Endothelial cell of umbilical vein (primary cell): ENCODE results near the gene GLTP. TPM values are rescaled to one million over a fixed set of nuclear protein-coding genes. Genes with fewer than 3 reads are reported as not detected.

Experiments used
- BruUV-seq: library from RNA; stranded (reverse); fragments of 400-500 nt; replicated peaks from 2 replicates; lab custom pipeline; 2021; lab: Mats Ljungman, UMichigan
- CTCF ChIA-PET: fragments of 300-600, 350-600 bp; sonication (Branson Sonifier 250); formaldehyde crosslinking; loops from one replicate; lab custom pipeline; 2021; ENCODE audit warnings: antibody characterized with exemption, inconsistent platforms; lab: Charles Lee
- POLR2A ChIA-PET: fragments of 300-600, 350-600 bp; sonication (Branson Sonifier 250); formaldehyde crosslinking; loops from one replicate; lab custom pipeline; 2021; ENCODE audit warnings: antibody characterized with exemption, inconsistent platforms; lab: Charles Lee
- DNase-seq: peaks from one replicate; pipeline ENCODE4 v3.0.0-alpha.2; 2011; ENCODE audit warnings: low read depth, low spot score
- FAIRE-seq: peaks from 2 replicates; lab custom pipeline; 2011; peaks lifted over from hg19 to GRCh38; lab: Jason Lieb, UNC
- H2AFZ ChIP-seq: 2 replicates; pipeline ENCODE4 v1.6.0; 2012; ENCODE audit warnings: low read depth, low read length, control low read depth, inconsistent platforms
- H3K27ac ChIP-seq: 2 replicates; pipeline ENCODE4 v1.5.1; 2011; ENCODE audit warnings: low read depth, mild to moderate bottlenecking, control low read depth, low read length, moderate library complexity; ENCODE audit not compliant: insufficient read depth
- H3K27me3 ChIP-seq, 2 experiments: 2 replicates each; pipeline versions ENCODE4 v1.6.0 to v1.6.1; 2011; ENCODE audit warnings: low read length in 2 of 2, mixed read lengths in 1 of 2; ENCODE audit not compliant: control insufficient read depth in 2 of 2, insufficient read depth in 2 of 2
- H3K36me3 ChIP-seq, 2 experiments: 2 replicates in 1 of 2; 3 replicates in 1 of 2; pipeline ENCODE4 v1.5.1; 2011; ENCODE audit warnings: low read length in 2 of 2, mild to moderate bottlenecking in 1 of 2, moderate library complexity in 1 of 2; ENCODE audit not compliant: control insufficient read depth in 2 of 2, insufficient read depth in 2 of 2; ENCODE audit errors: extremely low read depth in 1 of 2
- H3K4me1 ChIP-seq: 3 replicates; pipeline ENCODE4 v1.5.1; 2011; ENCODE audit warnings: mild to moderate bottlenecking, low read length; ENCODE audit not compliant: control insufficient read depth, insufficient read depth; ENCODE audit errors: extremely low read depth
- H3K4me2 ChIP-seq: 2 replicates; pipeline ENCODE4 v1.6.1; 2011; ENCODE audit warnings: low read length, control low read depth, mixed read lengths; ENCODE audit not compliant: insufficient read depth
- H3K4me3 ChIP-seq, 3 experiments: fragments of 200-600 bp in 1 of 3; sonication (generic), shearing (Covaris generic) in 1 of 3; replicated peaks in 1 of 3; 2 replicates each; pipeline ENCODE4 v1.5.1; 2011 to 2016; ENCODE audit warnings: control low read depth in 3 of 3, low read length in 3 of 3, mild to moderate bottlenecking in 2 of 3, inconsistent platforms in 1 of 3, low read depth in 1 of 3, moderate library complexity in 1 of 3; ENCODE audit not compliant: insufficient read depth in 1 of 3
- H3K79me2 ChIP-seq: 2 replicates; pipeline ENCODE4 v1.6.0; 2012; ENCODE audit warnings: low read length, inconsistent platforms; ENCODE audit not compliant: control insufficient read depth, insufficient read depth
- H3K9ac ChIP-seq: replicated peaks from 2 replicates; pipeline ENCODE3; 2011; ENCODE audit warnings: low read length, control low read depth; ENCODE audit not compliant: insufficient read depth; ENCODE audit errors: extremely low read depth
- H3K9me1 ChIP-seq: replicated peaks from 3 replicates; pipeline ENCODE4 v1.6.0; 2011; ENCODE audit warnings: mild to moderate bottlenecking, low read length; ENCODE audit not compliant: control insufficient read depth, insufficient read depth; ENCODE audit errors: extremely low read depth
- H3K9me3 ChIP-seq: replicated peaks from 2 replicates; pipeline ENCODE4 v1.5.1; 2012; ENCODE audit warnings: low read length, inconsistent platforms; ENCODE audit not compliant: control insufficient read depth, insufficient read depth
- H4K20me1 ChIP-seq: replicated peaks from 2 replicates; pipeline ENCODE3; 2011; ENCODE audit warnings: mild to moderate bottlenecking, low read length; ENCODE audit not compliant: control insufficient read depth, insufficient read depth; ENCODE audit errors: extremely low read depth
- FOS ChIP-seq: IDR thresholded peaks from 2 replicates; pipeline ENCODE4 v1.6.1; 2011; ENCODE audit warnings: mild to moderate bottlenecking, low read length, moderate library complexity, borderline replicate concordance; ENCODE audit not compliant: insufficient read depth
- MYC ChIP-seq: IDR thresholded peaks from one replicate; pipeline ENCODE4 v1.6.1; 2011; ENCODE audit warnings: mild to moderate bottlenecking, low read depth, low read length
- POLR2AphosphoS5 ChIP-seq: IDR thresholded peaks from 2 replicates; pipeline ENCODE4 v1.6.1; 2012; ENCODE audit warnings: low read depth, mild to moderate bottlenecking, control low read depth, low read length, moderate library complexity; ENCODE audit not compliant: insufficient read depth
- dilution Hi-C: fragments of 300-500 bp; cut with MboI; formaldehyde crosslinking; loops from one replicate; pipeline ENCODE4 v1.15.0; 2019; ENCODE audit warnings: low sequenced_read_pairs; ENCODE audit not compliant: extremely low pct_ligation_motif_present
- intact Hi-C: fragments of 100-400 bp; cut with micrococcal nuclease; formaldehyde crosslinking; loops from one replicate; pipeline ENCODE4 v1.10.0; 2022
- polyA plus RNA-seq, 4 experiments: library from polyadenylated mRNA; depleted of rRNA in 3 of 4; stranded (reverse) in 3 of 4; unstranded in 1 of 4; fragments of >200 nt; gene quantifications; 2 replicates each; pipeline versions ENCODE4 v1.2.1 to v1.2.3, GENCODE V29; 2011 to 2012; ENCODE audit warnings: missing spikeins in 1 of 4
- total RNA-seq: library from RNA; stranded (reverse); gene quantifications from 2 replicates; pipeline ENCODE4 v1.2.3, GENCODE V29; 2021
- TF ChIP-seq, protein P1 (sequence below), 2 donors: IDR thresholded peaks; 1 replicate in 1 of 2; 2 replicates in 1 of 2; pipeline ENCODE4 v1.5.1; 2011; ENCODE audit warnings: low read length in 2 of 2, mild to moderate bottlenecking in 2 of 2, moderate library complexity in 2 of 2, control low read depth in 1 of 2, inconsistent platforms in 1 of 2, low read depth in 1 of 2; ENCODE audit not compliant: insufficient read depth in 1 of 2; ENCODE audit errors: extremely low read depth in 1 of 2

Gene GLTP
- total and polyA plus RNA-seq, 2 donors (not counting 3 experiments of a cell fraction or from before 2014, with no cell fraction given), result 21.5 to 46.6 TPM

GRCh38 chr12:109927622-109928021 is 47.3 kb upstream of the GLTP start:
- CTCF ChIA-PET, result interaction anchor here (1.0 to 9.7 kb wide), 10 partner anchors 8 to 504 kb away, joined by 3 to 147 read pairs (median 5); partner anchors contain the start of gene TCHP
- no TSS peak for BruUV-seq
- Histone ChIP-seq H3K9me3 (no peaks in the 10 kb centered on the region), H3K27ac (no peak overlapping the region), H3K79me2 (no peaks in the 10 kb centered on the region), H3K9ac (no peak overlapping the region), H3K36me3 (peaks cover 7 to 22% of the 10 kb centered on the region in 2 experiments), H3K4me3 (no peak overlapping the region), H3K4me1 (no peaks in the 10 kb centered on the region), H4K20me1 (no peaks in the 10 kb centered on the region), H3K27me3 (no peaks in the 10 kb centered on the region), H3K4me2 (no peak overlapping the region), H3K9me1 (no peaks in the 10 kb centered on the region), H2AFZ (no peak overlapping the region)
- no peak for TF ChIP-seq FOS
- TF ChIP-seq MYC, result no peak
- TF ChIP-seq POLR2AphosphoS5, result no peak
- TF ChIP-seq, protein P1, sequence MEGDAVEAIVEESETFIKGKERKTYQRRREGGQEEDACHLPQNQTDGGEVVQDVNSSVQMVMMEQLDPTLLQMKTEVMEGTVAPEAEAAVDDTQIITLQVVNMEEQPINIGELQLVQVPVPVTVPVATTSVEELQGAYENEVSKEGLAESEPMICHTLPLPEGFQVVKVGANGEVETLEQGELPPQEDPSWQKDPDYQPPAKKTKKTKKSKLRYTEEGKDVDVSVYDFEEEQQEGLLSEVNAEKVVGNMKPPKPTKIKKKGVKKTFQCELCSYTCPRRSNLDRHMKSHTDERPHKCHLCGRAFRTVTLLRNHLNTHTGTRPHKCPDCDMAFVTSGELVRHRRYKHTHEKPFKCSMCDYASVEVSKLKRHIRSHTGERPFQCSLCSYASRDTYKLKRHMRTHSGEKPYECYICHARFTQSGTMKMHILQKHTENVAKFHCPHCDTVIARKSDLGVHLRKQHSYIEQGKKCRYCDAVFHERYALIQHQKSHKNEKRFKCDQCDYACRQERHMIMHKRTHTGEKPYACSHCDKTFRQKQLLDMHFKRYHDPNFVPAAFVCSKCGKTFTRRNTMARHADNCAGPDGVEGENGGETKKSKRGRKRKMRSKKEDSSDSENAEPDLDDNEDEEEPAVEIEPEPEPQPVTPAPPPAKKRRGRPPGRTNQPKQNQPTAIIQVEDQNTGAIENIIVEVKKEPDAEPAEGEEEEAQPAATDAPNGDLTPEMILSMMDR (IDR thresholded peaks at IDR 0.05; ENCODE audit: extremely low read depth in 1 of 2, insufficient read depth in 1 of 2, low read depth in 1 of 2, low read length in 2 of 2), result peak; percentile 69 to 83
- intact Hi-C loops (loop anchor here (1.0 to 2.0 kb wide), 3 partner anchors 27 to 78 kb away; partner anchors contain the start of gene TCHP), dilution Hi-C loops (no loop called here)
- POLR2A ChIA-PET, result no interaction called here
- FAIRE-seq (peak; percentile 77), DNase-seq (peak; percentile 47)
